Measurements from ENCODE around the gene RRAS2.

GRCh38 chr11:14362611-14363010 lies 3.6 kb upstream of the RRAS2 start:
- TF ChIP-seq CTCF (IDR thresholded peaks at IDR 0.05), result no peak
- no peak for TF ChIP-seq POLR2A (IDR thresholded peaks at IDR 0.05)
